Fibroblast of skin of right biceps (primary cell): Measurements from ENCODE around the gene CSPG4.

Source experiments
- DNase-seq: peaks from one replicate; pipeline ENCODE4 v3.0.0-alpha.2; 2013

Gene CSPG4

GRCh38 chr15:75663931-75664421, 48.7 kb downstream of the CSPG4 start:
- no peak for DNase-seq

GRCh38 chr15:75662823-75663519, 49.7 kb downstream of the CSPG4 start:
- no peak for DNase-seq

GRCh38 chr15:75661756-75662140, 50.9 kb downstream of the CSPG4 start:
- peak; percentile 19 for DNase-seq

- DNase-seq, result peak; percentile 95
These were observed 51.4 kb downstream of the CSPG4 start for GRCh38 chr15:75661100-75661755.

GRCh38 chr15:75659928-75660645, 52.6 kb downstream of the CSPG4 start:
- peak; percentile 46 for DNase-seq

GRCh38 chr15:75659141-75659771, 53.4 kb downstream of the CSPG4 start:
- no peak for DNase-seq

GRCh38 chr15:75656813-75657212, 55.8 kb downstream of the CSPG4 start:
- DNase-seq, result no peak

- no peak for DNase-seq
These were observed 56.3 kb downstream of the CSPG4 start for GRCh38 chr15:75656331-75656730.

- no peak for DNase-seq
These were observed 56.7 kb downstream of the CSPG4 start for GRCh38 chr15:75655931-75656330.

GRCh38 chr15:75654201-75654907, 58.3 kb downstream of the CSPG4 start:
- no peak for DNase-seq

- DNase-seq, result no peak
These were observed 59.2 kb downstream of the CSPG4 start for GRCh38 chr15:75653347-75653913.

GRCh38 chr15:75651810-75652543, 60.7 kb downstream of the CSPG4 start:
- DNase-seq, result no peak

- DNase-seq, result peak; percentile 17
These were observed 61.5 kb downstream of the CSPG4 start for GRCh38 chr15:75650908-75651809.

GRCh38 chr15:75649848-75650247, 62.8 kb downstream of the CSPG4 start:
- no peak for DNase-seq

GRCh38 chr15:75649045-75649761, 63.4 kb downstream of the CSPG4 start:
- DNase-seq, result no peak

GRCh38 chr15:75648156-75649000, 64.3 kb downstream of the CSPG4 start:
- peak; percentile 49 for DNase-seq

- peak; percentile 85 for DNase-seq
These were observed 65.1 kb downstream of the CSPG4 start, which contains the start of gene SNX33 for GRCh38 chr15:75647370-75648155. SNX33 (plus strand) TSS chr15:75647912; CDS start chr15:75649103, 1,191 bp downstream.

GRCh38 chr15:75646944-75647364, 65.7 kb downstream of the CSPG4 start:
- DNase-seq, result no peak
